NCI-H1105 (cell line): ENCODE data around the gene CCDC57.
"Not testable (repeated sequence)": the region's sequence is repeated elsewhere in the genome, so short reads cannot be mapped to it uniquely, and the experiment has no call there.

Experiments
- DNase-seq: peaks from one replicate; lab custom pipeline; 2025; lab: John Stamatoyannopoulos, UW

CCDC57 gene

GRCh38 chr17:82223517-82223916 lies 10.9 kb upstream of the CCDC57 start:
- no peak for DNase-seq

DNA sequence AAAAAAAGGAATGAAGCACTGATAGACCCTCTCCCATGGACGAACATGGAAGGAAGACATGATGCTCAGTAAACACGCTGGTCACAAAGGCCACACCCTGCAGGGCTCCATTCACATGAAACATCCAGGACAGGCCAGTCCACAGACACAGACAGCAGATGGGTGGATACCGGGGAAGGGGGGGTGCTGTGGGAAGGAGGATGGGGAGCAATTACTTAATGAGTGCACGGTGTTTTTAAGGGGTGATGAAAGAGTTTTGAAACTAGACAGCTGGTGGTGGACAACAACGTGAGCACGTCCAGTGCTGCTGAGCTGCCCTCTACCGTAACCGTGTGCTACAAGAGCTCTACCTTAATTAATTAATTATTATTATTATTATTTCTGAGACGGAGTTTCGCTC lies 10.2 kb upstream of the CCDC57 start:
- DNase-seq: no peak

DNA sequence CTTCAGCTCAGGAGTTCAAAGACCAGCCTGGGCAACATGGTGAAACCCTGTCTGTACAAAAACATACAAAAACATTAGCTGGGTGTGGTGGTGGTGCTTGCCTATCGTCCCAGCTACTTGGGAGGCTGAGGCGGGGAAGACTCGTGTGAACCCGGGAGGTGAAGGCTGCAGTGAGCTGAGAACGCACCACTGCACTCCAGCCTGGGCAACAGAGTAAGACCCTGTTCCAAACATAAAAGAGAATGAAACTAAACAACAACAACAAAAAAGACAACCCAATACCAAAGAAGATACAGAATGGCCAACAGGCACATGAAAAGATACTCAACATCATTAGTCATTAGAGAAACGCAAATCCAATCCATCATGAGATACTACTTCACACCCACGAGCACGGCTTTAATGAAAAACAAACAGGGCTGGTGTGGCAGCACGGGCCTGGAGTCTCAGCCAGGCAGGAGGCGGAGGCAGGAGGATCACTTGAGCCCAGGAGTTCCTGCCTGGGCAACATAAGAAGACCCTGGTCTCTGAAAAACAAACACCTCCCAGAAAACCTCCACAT lies 8.8 kb upstream of the CCDC57 start:
- DNase-seq: no peak

- DNase-seq: no peak
Measured at GRCh38 chr17:82219753-82220709, 7.4 kb upstream of the CCDC57 start.

DNA sequence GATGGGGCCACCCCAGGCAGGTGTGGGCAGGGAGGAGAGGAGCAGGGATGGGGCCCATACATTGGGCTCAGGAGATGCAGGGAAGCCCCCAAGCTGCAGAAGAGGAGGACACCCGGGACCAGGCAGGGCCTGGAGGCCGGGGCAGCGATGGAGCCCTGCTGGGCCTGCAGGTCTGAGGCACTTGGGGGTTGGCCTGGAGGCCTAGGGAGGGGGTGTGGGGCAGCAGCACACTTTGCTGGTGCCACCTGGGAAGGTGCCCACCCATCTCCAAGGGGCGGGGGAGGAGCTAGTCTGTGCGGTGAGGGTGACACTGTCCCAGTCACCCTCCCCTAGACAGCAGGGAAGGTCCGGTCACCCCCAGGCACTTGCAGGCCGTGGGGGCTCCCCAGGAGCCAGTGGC lies 6.4 kb upstream of the CCDC57 start:
- DNase-seq: no peak

DNA sequence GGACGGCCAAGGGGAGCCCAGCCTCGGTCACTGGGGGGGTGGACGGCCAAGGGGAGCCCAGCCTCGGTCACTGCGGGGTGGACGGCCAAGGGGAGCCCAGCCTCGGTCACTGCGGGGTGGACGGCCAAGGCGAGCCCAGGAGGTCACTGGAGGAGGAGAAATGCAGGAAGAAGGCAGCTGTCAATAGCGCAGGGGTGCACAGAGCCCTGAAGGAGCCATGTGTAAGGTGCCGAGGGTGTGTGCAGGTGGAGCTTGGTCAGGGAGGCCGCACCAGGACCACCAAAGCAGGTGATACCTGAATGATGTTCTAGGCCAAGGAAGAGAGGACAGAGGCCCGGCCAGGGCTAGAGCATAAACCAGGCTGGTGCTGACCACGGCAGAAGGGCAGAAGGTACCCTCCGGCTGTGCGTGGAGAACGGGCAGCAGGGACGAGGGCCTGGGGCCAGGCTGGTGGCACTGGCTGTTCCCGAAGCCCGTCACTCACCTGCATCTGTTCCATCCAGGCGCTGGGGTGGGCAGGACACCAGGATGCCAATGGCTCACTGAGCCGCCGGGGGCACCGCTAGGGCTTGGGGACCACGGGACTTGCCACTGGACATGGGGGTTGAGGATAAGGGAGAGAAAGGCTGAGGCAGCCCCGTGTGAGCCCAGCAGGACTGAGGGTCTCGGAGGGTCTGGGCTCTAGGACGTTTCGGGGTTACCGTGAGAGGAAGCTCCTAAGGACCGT lies 5.9 kb upstream of the CCDC57 start:
- no peak for DNase-seq

GRCh38 chr17:82217530-82218204 lies 5.0 kb upstream of the CCDC57 start:
- DNase-seq: no peak

DNA sequence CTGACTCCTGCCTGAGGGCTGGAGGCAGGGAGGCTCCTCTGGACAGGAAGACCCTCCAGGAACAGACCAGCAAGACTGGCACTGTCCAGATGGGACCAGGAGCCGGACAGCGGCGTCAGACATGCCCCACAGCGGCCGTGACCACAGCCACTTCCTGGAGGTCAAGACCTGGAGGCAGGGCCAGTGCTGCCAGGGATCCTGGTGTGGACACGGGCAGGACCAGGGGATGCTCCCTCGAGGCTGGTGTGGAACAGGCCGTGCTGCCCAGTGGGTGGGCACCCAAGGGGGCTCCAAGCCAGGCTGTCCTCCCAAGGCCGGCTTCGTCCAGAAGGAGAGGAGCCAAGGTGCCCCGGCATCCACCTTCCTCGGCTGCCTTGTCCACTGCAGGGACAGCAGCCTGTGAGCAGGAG lies 4.5 kb upstream of the CCDC57 start:
- DNase-seq: no peak

GRCh38 chr17:82216301-82217119 lies 3.9 kb upstream of the CCDC57 start:
- DNase-seq: no peak

DNA sequence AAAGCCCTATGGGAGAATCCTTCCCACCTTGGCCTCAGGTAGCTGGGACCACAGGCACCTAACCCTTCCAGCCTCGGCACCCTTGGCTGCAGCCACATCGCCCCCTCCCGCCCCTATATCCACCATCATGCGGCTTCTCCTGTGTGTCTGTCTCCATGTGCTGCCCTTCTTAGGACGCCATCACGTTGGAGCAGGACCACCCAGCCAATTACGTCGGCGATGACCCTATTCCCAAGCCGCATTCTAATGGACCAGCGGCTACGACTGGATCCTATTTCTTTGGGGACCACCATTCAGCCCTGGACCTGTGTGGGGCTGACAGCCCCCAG lies 3.3 kb upstream of the CCDC57 start:
- DNase-seq: no peak

DNA sequence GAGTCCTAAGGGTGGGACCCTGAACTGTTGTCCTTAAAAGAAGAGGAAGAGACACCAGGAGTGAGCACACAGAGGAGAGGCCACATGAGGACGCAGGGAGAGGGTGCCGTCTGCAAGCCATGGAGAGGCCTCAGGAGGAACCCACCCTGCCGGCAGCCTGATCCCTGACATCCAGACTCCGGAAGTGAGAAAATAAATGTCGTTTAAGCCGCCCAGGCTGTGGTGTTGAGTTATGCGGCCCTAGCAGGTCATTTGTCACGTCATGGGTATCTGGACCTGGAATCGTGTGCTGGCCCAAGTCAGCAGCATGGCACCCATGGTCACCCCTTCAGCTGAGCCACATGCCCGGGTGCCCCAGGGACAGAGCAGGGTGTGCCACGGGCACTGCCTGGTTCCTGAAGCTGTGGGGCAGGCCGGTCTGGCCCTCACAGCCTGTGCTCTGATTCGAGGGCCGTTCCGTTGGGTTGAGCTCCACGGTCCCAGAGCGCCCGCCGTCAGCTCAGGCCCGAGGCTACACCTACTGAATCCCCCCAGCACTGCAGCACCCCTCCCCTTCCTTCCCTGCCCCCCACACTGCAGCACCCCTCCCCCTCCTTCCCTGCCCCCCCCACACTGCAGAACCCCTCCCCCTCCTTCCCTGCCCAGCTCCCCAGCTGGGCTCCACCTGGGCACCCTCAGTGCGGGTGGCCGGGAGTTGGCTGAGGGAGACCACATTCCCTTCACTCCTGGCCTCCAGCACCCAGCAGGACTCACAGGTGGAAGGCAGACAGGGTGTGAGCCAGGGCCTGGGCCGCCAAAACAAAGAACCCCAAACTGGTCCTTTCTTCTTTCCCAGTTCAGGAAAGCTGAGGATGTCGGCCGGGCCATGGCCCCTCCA lies 2.7 kb upstream of the CCDC57 start:
- no peak for DNase-seq

GRCh38 chr17:82214012-82214628 lies 1.5 kb upstream of the CCDC57 start:
- DNase-seq: no peak

GRCh38 chr17:82213251-82214011 lies 789 bp upstream of the CCDC57 start:
- DNase-seq: peak; percentile 28

GRCh38 chr17:82210655-82211054 lies 2.0 kb downstream of the CCDC57 start:
- not testable (repeated sequence) for DNase-seq

DNA sequence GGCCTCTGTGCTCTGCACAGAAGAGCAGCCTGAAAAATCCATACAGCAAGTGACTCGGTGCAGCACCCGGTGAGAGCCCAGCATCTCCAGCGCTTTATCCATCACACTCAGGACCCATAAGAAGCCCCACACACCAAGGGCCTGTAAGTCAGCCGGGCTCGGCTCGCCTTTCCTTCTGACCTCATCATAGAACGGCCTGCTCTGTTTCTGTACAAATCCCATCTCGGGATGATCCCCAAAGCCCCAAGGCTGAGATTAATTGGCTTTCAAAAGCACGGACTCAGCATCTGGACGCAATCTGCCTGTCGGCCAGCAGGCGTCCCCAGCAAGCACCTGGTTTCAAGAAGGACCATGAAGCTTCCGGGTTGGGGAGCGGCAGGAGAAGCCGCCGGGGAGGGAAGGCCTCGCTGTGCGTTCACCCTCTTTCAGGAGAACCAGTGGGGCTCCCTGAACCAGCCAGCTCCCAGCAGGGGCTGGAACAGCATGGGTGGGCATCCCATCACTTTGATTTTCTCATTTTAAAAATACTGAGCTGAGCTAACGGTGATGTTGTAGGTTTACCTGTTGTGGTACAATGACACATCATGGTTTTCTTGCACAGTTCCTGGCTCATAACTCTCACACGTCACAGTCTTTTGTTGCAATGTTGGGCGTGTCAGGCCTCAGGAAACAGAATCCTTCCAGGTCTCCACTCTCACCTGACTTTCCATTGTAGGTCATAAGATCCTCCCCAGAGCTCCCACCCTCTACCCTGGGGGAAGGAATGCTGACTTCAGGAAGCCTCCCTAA lies 6.7 kb downstream of the CCDC57 start:
- peak; percentile 66 for DNase-seq

- no peak for DNase-seq
Measured at GRCh38 chr17:82204831-82205719, 7.6 kb downstream of the CCDC57 start.

- no peak for DNase-seq
Measured at GRCh38 chr17:82203920-82204319, 8.7 kb downstream of the CCDC57 start.
